ENCODE measurements around the gene LRP1B.

DNA sequence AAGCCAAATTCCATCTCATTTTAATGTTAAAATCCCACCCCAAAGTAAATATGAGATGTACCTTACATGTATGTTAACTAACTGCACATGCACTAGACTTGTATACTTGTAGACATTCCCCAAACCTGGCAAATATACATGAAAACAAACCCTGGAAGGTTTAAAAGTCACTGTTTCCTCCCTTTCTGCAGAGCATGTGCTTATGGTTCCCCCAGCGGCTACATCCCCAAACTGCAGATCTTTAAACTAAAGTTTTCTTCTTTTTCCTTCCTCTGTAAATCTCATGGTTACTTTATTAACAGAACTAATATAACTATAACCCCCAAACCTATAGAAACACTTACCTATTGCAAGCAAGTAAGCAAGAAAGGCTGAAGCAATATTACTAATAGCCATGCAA lies 731.5 kb downstream of the LRP1B start:
- TF ChIP-seq, protein P1, sequence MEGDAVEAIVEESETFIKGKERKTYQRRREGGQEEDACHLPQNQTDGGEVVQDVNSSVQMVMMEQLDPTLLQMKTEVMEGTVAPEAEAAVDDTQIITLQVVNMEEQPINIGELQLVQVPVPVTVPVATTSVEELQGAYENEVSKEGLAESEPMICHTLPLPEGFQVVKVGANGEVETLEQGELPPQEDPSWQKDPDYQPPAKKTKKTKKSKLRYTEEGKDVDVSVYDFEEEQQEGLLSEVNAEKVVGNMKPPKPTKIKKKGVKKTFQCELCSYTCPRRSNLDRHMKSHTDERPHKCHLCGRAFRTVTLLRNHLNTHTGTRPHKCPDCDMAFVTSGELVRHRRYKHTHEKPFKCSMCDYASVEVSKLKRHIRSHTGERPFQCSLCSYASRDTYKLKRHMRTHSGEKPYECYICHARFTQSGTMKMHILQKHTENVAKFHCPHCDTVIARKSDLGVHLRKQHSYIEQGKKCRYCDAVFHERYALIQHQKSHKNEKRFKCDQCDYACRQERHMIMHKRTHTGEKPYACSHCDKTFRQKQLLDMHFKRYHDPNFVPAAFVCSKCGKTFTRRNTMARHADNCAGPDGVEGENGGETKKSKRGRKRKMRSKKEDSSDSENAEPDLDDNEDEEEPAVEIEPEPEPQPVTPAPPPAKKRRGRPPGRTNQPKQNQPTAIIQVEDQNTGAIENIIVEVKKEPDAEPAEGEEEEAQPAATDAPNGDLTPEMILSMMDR (IDR thresholded peaks at IDR 0.05): peak; percentile 44; the same call in 2 of the 3 replicates
- TF ChIP-seq, protein P2, sequence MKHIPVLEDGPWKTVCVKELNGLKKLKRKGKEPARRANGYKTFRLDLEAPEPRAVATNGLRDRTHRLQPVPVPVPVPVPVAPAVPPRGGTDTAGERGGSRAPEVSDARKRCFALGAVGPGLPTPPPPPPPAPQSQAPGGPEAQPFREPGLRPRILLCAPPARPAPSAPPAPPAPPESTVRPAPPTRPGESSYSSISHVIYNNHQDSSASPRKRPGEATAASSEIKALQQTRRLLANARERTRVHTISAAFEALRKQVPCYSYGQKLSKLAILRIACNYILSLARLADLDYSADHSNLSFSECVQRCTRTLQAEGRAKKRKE (CRISPR knock-in tag; IDR thresholded peaks at IDR 0.05; ENCODE audit: low read depth): no peak
- TF ChIP-seq, protein P3, sequence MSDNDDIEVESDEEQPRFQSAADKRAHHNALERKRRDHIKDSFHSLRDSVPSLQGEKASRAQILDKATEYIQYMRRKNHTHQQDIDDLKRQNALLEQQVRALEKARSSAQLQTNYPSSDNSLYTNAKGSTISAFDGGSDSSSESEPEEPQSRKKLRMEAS (IDR thresholded peaks at IDR 0.05): no peak
- no peak for TF ChIP-seq EHMT2 (IDR thresholded peaks at IDR 0.05; ENCODE audit: low read depth)

Data from A549 (cell line).